NCI-H2107 treated with DMSO at 0.1 percent for 48 hours (cell line): ENCODE data around the gene BACH2.

Experiments used
- DNase-seq: peaks from one replicate; lab custom pipeline; 2025; ENCODE audit not compliant: unreplicated experiment; lab: John Stamatoyannopoulos, UW

The BACH2 gene

GRCh38 chr6:90103056-90103800, 193.4 kb downstream of the BACH2 start:
- no peak for DNase-seq

- DNase-seq: no peak
These were observed 195.2 kb downstream of the BACH2 start for GRCh38 chr6:90101403-90101802.

- no peak for DNase-seq
These were observed 196.5 kb downstream of the BACH2 start for GRCh38 chr6:90100059-90100665.

GRCh38 chr6:90098627-90099026, 198.0 kb downstream of the BACH2 start:
- no peak for DNase-seq

- no peak for DNase-seq
These were observed 198.6 kb downstream of the BACH2 start for GRCh38 chr6:90098001-90098531.

GRCh38 chr6:90097356-90097755, 199.3 kb downstream of the BACH2 start:
- DNase-seq: no peak

- DNase-seq: no peak
These were observed 199.8 kb downstream of the BACH2 start for GRCh38 chr6:90096818-90097217.

- no peak for DNase-seq
These were observed 200.9 kb downstream of the BACH2 start for GRCh38 chr6:90095788-90096187.

- no peak for DNase-seq
These were observed 201.5 kb downstream of the BACH2 start for GRCh38 chr6:90095145-90095544.

GRCh38 chr6:90093558-90094073, 203.0 kb downstream of the BACH2 start:
- no peak for DNase-seq

GRCh38 chr6:90090866-90091265, 205.8 kb downstream of the BACH2 start:
- no peak for DNase-seq

- DNase-seq: peak; percentile 30
These were observed 208.6 kb downstream of the BACH2 start for GRCh38 chr6:90088009-90088408.

- DNase-seq: no peak
These were observed 209.4 kb downstream of the BACH2 start for GRCh38 chr6:90087106-90087833.

- DNase-seq: no peak
These were observed 210.1 kb downstream of the BACH2 start for GRCh38 chr6:90086517-90086916.

GRCh38 chr6:90083891-90084290, 212.8 kb downstream of the BACH2 start:
- no peak for DNase-seq

- no peak for DNase-seq
These were observed 213.8 kb downstream of the BACH2 start for GRCh38 chr6:90082847-90083246.

- DNase-seq: no peak
These were observed 215.7 kb downstream of the BACH2 start for GRCh38 chr6:90080876-90081481.

GRCh38 chr6:90079560-90080490, 216.8 kb downstream of the BACH2 start:
- no peak for DNase-seq

GRCh38 chr6:90078513-90079289, 217.9 kb downstream of the BACH2 start:
- DNase-seq: no peak
